Measurements from ENCODE around the gene SMURF2. TPM values are rescaled to one million over a fixed set of nuclear protein-coding genes. Genes with fewer than 3 reads are reported as not detected.

Gene SMURF2
- total RNA-seq, result 10 to 100 TPM; 18.4 to 92.0 (median 37.3) TPM

GRCh38 chr17:64661976-64662773, at the start of gene SMURF2:
TSS of gene SMURF2 (minus strand) at chr17:64662307. CDS start at chr17:64661880, 427 bp downstream.
- H3K4me3 ChIP-seq, result peak within 1 kb of the TSS; percentile 66 to 89
- H3K4me1 ChIP-seq, result no peaks in the 10 kb centered on the region
- intact Hi-C loops (cut with DNase I; ENCODE audit: low total_unique reads), result no loop called here
- H3K27ac ChIP-seq, result peak within 1 kb of the TSS; percentile 84 to 91
- no peaks in the 10 kb centered on the region for H3K27me3 ChIP-seq
- DNase-seq, result peak; percentile 69 to 73
- H3K36me3 ChIP-seq, result no peaks in the 10 kb centered on the region
- H3K9me3 ChIP-seq, result no peaks in the 10 kb centered on the region
- TF ChIP-seq POLR2A (IDR thresholded peaks at IDR 0.05), result peak; percentile 92 to 95
- TF ChIP-seq CTCF (IDR thresholded peaks at IDR 0.05), result peak in 1 of 4 experiments; percentile 5

GRCh38 chr17:64709481-64709880, 47.4 kb upstream of the SMURF2 start:
- intact Hi-C loops (cut with DNase I; ENCODE audit: low total_unique reads), result no loop called here
- Histone ChIP-seq H3K36me3 (no peaks in the 10 kb centered on the region), H3K9me3 (no peaks in the 10 kb centered on the region), H3K27ac (no peak overlapping the region), H3K4me1 (no peaks in the 10 kb centered on the region), H3K27me3 (no peaks in the 10 kb centered on the region), H3K4me3 (no peak overlapping the region)
- TF ChIP-seq CTCF (IDR thresholded peaks at IDR 0.05) (no peak), POLR2A (IDR thresholded peaks at IDR 0.05) (no peak)
- no peak for DNase-seq

GRCh38 chr17:64707050-64707591, 45.0 kb upstream of the SMURF2 start:
- Histone ChIP-seq H3K4me3 (no peak overlapping the region), H3K36me3 (no peaks in the 10 kb centered on the region), H3K27ac (peak overlapping the region; percentile 20 to 34), H3K9me3 (no peaks in the 10 kb centered on the region), H3K4me1 (no peaks in the 10 kb centered on the region), H3K27me3 (no peaks in the 10 kb centered on the region)
- peak; percentile 79 to 87 for DNase-seq
- TF ChIP-seq POLR2A (IDR thresholded peaks at IDR 0.05) (no peak), CTCF (IDR thresholded peaks at IDR 0.05) (no peak)
- intact Hi-C loops (cut with DNase I; ENCODE audit: low total_unique reads), result no loop called here

GRCh38 chr17:64706224-64707049, 44.3 kb upstream of the SMURF2 start:
- no peaks in the 10 kb centered on the region for H3K27me3 ChIP-seq
- H3K4me3 ChIP-seq, result no peak overlapping the region
- H3K4me1 ChIP-seq, result no peaks in the 10 kb centered on the region
- peak overlapping the region in 1 of 2 donors; percentile 34 for H3K27ac ChIP-seq
- no peaks in the 10 kb centered on the region for H3K9me3 ChIP-seq
- intact Hi-C loops (cut with DNase I; ENCODE audit: low total_unique reads), result no loop called here
- TF ChIP-seq POLR2A (IDR thresholded peaks at IDR 0.05) (no peak), CTCF (IDR thresholded peaks at IDR 0.05) (no peak)
- no peaks in the 10 kb centered on the region for H3K36me3 ChIP-seq
- no peak for DNase-seq

Data from uterus (tissue), 4 donors.